ENCODE data around the gene CALR.

Gene CALR

GRCh38 chr19:12992729-12993128 lies 54.3 kb downstream of the CALR start (continued):
- TF ChIP-seq ZNF37A (tag by site-specific recombination; IDR thresholded peaks at IDR 0.05), result no peak
- no peak for TF ChIP-seq ZNF280C (tag by site-specific recombination; IDR thresholded peaks at IDR 0.05)
- TF ChIP-seq ZNF521 (tag by site-specific recombination; IDR thresholded peaks at IDR 0.05), result no peak
- TF ChIP-seq IKZF3 (tag by site-specific recombination; IDR thresholded peaks at IDR 0.05), result no peak
- TF ChIP-seq ZNF692 (tag by site-specific recombination; IDR thresholded peaks at IDR 0.05), result no peak
- peak; percentile 61 for TF ChIP-seq ZXDB (tag by site-specific recombination; IDR thresholded peaks at IDR 0.05)
- TF ChIP-seq SP3 (tag by site-specific recombination; IDR thresholded peaks at IDR 0.05), result no peak
- no peak for TF ChIP-seq ZNF561 (tag by site-specific recombination; IDR thresholded peaks at IDR 0.05; ENCODE audit: borderline replicate concordance)
- TF ChIP-seq ZNF394 (tag by site-specific recombination; IDR thresholded peaks at IDR 0.05; ENCODE audit: borderline replicate concordance), result peak; percentile 97
- TF ChIP-seq TCF7L2 (IDR thresholded peaks at IDR 0.05; ENCODE audit: borderline replicate concordance, low read depth, low read length), result no peak
- TF ChIP-seq ZBTB17 (tag by site-specific recombination; IDR thresholded peaks at IDR 0.05), result no peak
- no peak for TF ChIP-seq MYNN (tag by site-specific recombination; IDR thresholded peaks at IDR 0.05; ENCODE audit: borderline replicate concordance)
- no peak for TF ChIP-seq KLF8 (tag by site-specific recombination; IDR thresholded peaks at IDR 0.05)
- no peak for TF ChIP-seq ZNF311 (tag by site-specific recombination; IDR thresholded peaks at IDR 0.05; ENCODE audit: borderline replicate concordance)
- TF ChIP-seq ZNF239 (tag by site-specific recombination; IDR thresholded peaks at IDR 0.05), result no peak
- no peak for TF ChIP-seq PRDM1 (tag by site-specific recombination; IDR thresholded peaks at IDR 0.05)
- no peak for TF ChIP-seq ZNF133 (tag by site-specific recombination; IDR thresholded peaks at IDR 0.05)
- no peak for TF ChIP-seq ZFHX2 (tag by site-specific recombination; conservative IDR thresholded peaks at IDR 0.05)
- no peak for TF ChIP-seq ZNF174 (tag by site-specific recombination; IDR thresholded peaks at IDR 0.05)
- TF ChIP-seq ATF2 (tag by site-specific recombination; IDR thresholded peaks at IDR 0.05; ENCODE audit: low read depth), result no peak
- TF ChIP-seq ZNF138 (tag by site-specific recombination; IDR thresholded peaks at IDR 0.05; ENCODE audit: borderline replicate concordance), result no peak
- no peak for TF ChIP-seq ZSCAN30 (tag by site-specific recombination; IDR thresholded peaks at IDR 0.05)
- TF ChIP-seq MZF1 (tag by site-specific recombination; IDR thresholded peaks at IDR 0.05; ENCODE audit: borderline replicate concordance), result no peak; the same call in 1 of the 2 replicates
- no peak for TF ChIP-seq ZSCAN18 (tag by site-specific recombination; IDR thresholded peaks at IDR 0.05)
- no peak for TF ChIP-seq OVOL3 (tag by site-specific recombination; IDR thresholded peaks at IDR 0.05)
- TF ChIP-seq WT1 (tag by site-specific recombination; IDR thresholded peaks at IDR 0.05), result no peak
- no peak for TF ChIP-seq PBX3 (CRISPR knock-in tag; IDR thresholded peaks at IDR 0.05)
- 0 out of 2 replicates have a peak, but pooled peaks have one; percentile 64 for TF ChIP-seq ZNF404 (tag by site-specific recombination; IDR thresholded peaks at IDR 0.05)
- no peak for TF ChIP-seq ZNF639 (tag by site-specific recombination; IDR thresholded peaks at IDR 0.05)
- TF ChIP-seq HOXC10 (CRISPR knock-in tag; IDR thresholded peaks at IDR 0.05), result no peak
- TF ChIP-seq ZNF560 (tag by site-specific recombination; IDR thresholded peaks at IDR 0.05; ENCODE audit: borderline replicate concordance), result peak; percentile 93
- no peak for TF ChIP-seq RBAK (tag by site-specific recombination; IDR thresholded peaks at IDR 0.05)
- TF ChIP-seq ZBTB21 (tag by site-specific recombination; IDR thresholded peaks at IDR 0.05), result 0 out of 2 replicates have a peak, but pooled peaks have one; percentile 45
- no peak for TF ChIP-seq ZNF785 (tag by site-specific recombination; IDR thresholded peaks at IDR 0.05)
